Progenitor cell of endocrine pancreas (in vitro differentiated cells): ENCODE results near the gene RNASE7. TPM values are rescaled to one million over a fixed set of nuclear protein-coding genes. Genes with fewer than 3 reads are reported as not detected.
"Not testable (repeated sequence)": the region's sequence is repeated elsewhere in the genome, so short reads cannot be mapped to it uniquely, and the experiment has no call there.

Source experiments
- DNase-seq: peaks from one replicate; pipeline ENCODE4 v3.0.0; 2021; ENCODE audit warnings: low spot score; ENCODE audit not compliant: unreplicated experiment
- H3K27ac Mint-ChIP-seq: 2 replicates; pipeline ENCODE4 v1.8.0; 2021; ENCODE audit warnings: mild to moderate bottlenecking, moderate library complexity, mixed read lengths
- H3K27me3 Mint-ChIP-seq: 2 replicates; pipeline ENCODE4 v1.8.0; 2021; ENCODE audit warnings: mixed read lengths
- H3K36me3 Mint-ChIP-seq: 2 replicates; pipeline ENCODE4 v1.8.0; 2022; ENCODE audit warnings: mixed read lengths; ENCODE audit not compliant: insufficient read depth
- H3K4me1 Mint-ChIP-seq: 2 replicates; pipeline ENCODE4 v1.8.0; 2021; ENCODE audit warnings: low read depth, mixed read lengths
- H3K4me3 Mint-ChIP-seq: 2 replicates; pipeline ENCODE4 v1.8.0; 2021; ENCODE audit warnings: low read depth, mild to moderate bottlenecking, moderate library complexity, mixed read lengths
- H3K9me3 Mint-ChIP-seq: 2 replicates; pipeline ENCODE4 v1.8.0; 2021; ENCODE audit warnings: low read depth, mixed read lengths
- total RNA-seq: library from RNA; stranded (reverse); gene quantifications from 2 replicates; pipeline ENCODE4 v1.2.1, GENCODE V29; 2021
- TF ChIP-seq, protein P1 (sequence below): fragments of 200-600 bp; sonication (generic); IDR thresholded peaks from one replicate; pipeline ENCODE4 v1.5.0; 2021; ENCODE audit warnings: antibody characterized with exemption, mild to moderate bottlenecking; ENCODE audit not compliant: unreplicated experiment

The RNASE7 gene
- total RNA-seq, 1 donor from 2014 or later = not detected

DNA sequence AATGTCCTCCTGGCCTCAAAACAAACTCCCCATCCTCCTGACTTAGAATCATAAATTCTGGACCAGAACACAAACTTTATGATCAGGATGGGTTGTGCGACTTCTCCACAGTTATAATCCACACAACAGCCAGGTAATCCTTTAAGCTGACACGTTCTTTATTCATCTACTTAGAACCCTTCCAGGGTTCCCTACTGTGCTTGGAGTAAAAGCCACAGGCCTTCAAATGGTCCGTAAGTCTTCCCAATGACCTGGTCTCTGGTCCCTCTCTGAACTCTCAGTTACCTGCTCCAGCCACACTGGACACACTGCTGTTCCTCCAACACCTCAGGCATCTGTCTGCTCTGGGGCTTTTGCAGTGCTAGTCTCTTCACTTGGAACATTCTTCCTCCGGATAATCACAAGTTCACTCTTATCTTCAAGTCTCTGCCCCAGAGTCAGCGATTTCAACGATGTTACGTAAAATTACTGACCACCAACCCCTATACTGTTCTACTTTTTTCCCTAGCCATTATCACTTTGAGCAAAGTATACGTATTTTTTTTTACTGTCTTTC, 1.7 kb upstream of the RNASE7 start:
- Mint-ChIP-seq H3K27me3 (peaks cover 20% of the 10 kb centered on the region), H3K4me3 (no peak overlapping the region), H3K9me3 (no peaks in the 10 kb centered on the region), H3K4me1 (peaks cover 20% of the 10 kb centered on the region), H3K36me3 (no peaks in the 10 kb centered on the region), H3K27ac (no peak overlapping the region)
- TF ChIP-seq, protein P1, sequence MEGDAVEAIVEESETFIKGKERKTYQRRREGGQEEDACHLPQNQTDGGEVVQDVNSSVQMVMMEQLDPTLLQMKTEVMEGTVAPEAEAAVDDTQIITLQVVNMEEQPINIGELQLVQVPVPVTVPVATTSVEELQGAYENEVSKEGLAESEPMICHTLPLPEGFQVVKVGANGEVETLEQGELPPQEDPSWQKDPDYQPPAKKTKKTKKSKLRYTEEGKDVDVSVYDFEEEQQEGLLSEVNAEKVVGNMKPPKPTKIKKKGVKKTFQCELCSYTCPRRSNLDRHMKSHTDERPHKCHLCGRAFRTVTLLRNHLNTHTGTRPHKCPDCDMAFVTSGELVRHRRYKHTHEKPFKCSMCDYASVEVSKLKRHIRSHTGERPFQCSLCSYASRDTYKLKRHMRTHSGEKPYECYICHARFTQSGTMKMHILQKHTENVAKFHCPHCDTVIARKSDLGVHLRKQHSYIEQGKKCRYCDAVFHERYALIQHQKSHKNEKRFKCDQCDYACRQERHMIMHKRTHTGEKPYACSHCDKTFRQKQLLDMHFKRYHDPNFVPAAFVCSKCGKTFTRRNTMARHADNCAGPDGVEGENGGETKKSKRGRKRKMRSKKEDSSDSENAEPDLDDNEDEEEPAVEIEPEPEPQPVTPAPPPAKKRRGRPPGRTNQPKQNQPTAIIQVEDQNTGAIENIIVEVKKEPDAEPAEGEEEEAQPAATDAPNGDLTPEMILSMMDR = no peak
- no peak for DNase-seq

DNA sequence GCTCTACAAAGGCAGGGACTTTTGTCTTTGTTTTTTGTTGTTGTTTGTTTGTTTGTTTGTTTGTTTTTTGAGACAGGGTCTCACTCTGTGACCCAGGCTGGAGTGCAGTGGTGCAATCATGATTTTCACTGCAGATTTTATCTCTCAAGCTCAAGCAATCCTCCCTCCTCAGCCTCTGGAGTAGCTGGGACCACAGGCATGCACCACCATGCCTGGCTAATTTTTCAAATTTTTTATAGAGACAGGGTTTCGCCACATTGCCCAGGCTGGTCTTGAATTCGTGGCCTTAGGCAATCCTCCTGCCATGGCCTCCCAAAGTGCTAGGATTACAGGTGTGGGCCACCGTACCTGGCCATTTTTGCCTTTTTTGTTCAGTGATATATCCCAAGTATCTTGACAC, 1.2 kb upstream of the RNASE7 start:
- Mint-ChIP-seq H3K27me3 (peaks cover 20% of the 10 kb centered on the region), H3K4me1 (peaks cover 20% of the 10 kb centered on the region)
- H3K27ac Mint-ChIP-seq, H3K36me3 Mint-ChIP-seq, DNase-seq, H3K4me3 Mint-ChIP-seq, H3K9me3 Mint-ChIP-seq: not testable (repeated sequence)

DNA sequence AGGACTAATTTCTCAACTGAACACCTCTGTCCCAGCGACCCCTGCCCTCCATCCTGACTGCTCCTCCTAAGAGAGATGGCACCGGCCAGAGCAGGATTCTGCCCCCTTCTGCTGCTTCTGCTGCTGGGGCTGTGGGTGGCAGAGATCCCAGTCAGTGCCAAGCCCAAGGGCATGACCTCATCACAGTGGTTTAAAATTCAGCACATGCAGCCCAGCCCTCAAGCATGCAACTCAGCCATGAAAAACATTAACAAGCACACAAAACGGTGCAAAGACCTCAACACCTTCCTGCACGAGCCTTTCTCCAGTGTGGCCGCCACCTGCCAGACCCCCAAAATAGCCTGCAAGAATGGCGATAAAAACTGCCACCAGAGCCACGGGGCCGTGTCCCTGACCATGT, 756 bp downstream of the RNASE7 start:
- Mint-ChIP-seq H3K4me3 (no peak overlapping the region), H3K27me3 (peaks cover 20% of the 10 kb centered on the region), H3K36me3 (no peaks in the 10 kb centered on the region), H3K9me3 (no peaks in the 10 kb centered on the region), H3K4me1 (peaks cover 20% of the 10 kb centered on the region), H3K27ac (no peak overlapping the region)
- TF ChIP-seq, protein P1 = no peak
- no peak for DNase-seq

DNA sequence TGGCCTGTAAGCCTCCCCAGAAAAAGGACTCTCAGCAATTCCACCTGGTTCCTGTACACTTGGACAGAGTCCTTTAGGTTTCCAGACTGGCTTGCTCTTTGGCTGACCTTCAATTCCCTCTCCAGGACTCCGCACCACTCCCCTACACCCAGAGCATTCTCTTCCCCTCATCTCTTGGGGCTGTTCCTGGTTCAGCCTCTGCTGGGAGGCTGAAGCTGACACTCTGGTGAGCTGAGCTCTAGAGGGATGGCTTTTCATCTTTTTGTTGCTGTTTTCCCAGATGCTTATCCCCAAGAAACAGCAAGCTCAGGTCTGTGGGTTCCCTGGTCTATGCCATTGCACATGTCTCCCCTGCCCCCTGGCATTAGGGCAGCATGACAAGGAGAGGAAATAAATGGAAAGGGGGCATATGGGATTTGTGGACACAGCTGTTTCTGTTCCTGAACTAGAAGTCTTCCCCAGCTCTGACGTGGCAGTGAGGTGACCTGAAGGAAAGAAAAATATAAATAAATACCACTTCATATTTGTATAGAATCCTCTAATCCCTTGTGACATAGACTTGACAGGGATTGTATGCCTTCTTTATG, 1.3 kb downstream of the RNASE7 start:
- peaks cover 20% of the 10 kb centered on the region for H3K27me3 Mint-ChIP-seq
- no peaks in the 10 kb centered on the region for H3K36me3 Mint-ChIP-seq
- H3K4me1 Mint-ChIP-seq = peaks cover 17% of the 10 kb centered on the region
- H3K4me3 Mint-ChIP-seq = no peak overlapping the region
- no peaks in the 10 kb centered on the region for H3K9me3 Mint-ChIP-seq
- no peak for DNase-seq
- no peak overlapping the region for H3K27ac Mint-ChIP-seq
- TF ChIP-seq, protein P1 = no peak

DNA sequence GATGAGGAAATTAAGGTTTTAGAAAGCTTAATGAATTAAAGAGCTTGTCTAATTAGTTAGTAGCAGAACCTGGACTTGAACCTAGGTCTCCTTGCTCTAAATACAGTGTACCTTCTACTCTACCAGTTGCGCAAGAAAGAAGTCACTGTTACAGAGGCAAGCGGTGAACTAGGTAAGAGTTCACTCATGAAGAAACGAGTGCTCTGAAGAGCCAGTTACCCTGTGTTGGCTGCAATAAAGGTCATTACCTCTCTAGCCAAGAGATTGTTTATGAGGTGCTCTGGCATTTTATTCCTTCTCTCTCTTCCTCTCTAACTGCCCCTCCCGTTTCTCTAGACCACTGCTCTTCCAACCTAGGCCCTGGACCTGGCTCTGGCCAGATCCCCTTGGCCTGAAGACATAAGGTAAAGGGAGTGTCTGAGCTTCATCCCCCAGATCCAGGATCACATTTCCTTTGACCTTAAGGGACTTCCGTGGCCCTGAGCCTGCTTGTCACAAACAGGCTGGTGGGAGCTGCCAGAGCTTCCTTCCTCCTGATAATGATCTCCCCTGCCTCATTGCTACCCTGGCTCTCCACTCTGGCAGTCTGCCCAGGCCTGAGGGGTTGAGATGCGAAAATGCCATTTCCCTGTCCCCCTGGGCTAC, 1.9 kb downstream of the RNASE7 start:
- Mint-ChIP-seq H3K27ac (no peak overlapping the region), H3K27me3 (peaks cover 20% of the 10 kb centered on the region), H3K36me3 (no peaks in the 10 kb centered on the region), H3K4me3 (no peak overlapping the region), H3K4me1 (peaks cover 14% of the 10 kb centered on the region), H3K9me3 (no peaks in the 10 kb centered on the region)
- TF ChIP-seq, protein P1 = no peak
- no peak for DNase-seq

DNA sequence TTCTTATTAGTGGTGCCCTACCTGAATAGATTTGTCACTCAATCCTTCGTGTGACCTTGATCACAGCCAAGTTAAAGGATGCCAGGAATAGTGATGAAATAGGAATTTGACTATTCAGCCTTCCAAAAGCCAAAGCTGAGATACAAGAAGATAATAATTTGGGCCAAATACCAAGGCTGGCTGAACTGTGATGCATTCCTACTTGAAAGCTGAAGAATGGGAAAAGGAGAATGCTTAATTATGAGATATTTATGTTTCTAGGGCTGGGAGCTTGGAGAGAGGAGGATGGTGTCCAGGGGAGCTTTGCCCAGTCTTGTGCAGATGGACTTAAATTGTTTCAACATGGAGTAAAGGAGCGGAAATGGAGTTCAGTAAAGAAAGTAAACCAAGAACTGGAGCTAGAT, 5.2 kb downstream of the RNASE7 start:
- no peak for DNase-seq
- TF ChIP-seq, protein P1 = no peak

More for the DNA sequence above, 5.2 kb downstream of the RNASE7 start:
- Mint-ChIP-seq H3K36me3 (no peaks in the 10 kb centered on the region), H3K4me1 (peaks cover 5% of the 10 kb centered on the region), H3K27ac (no peak overlapping the region), H3K27me3 (peaks cover 16% of the 10 kb centered on the region), H3K4me3 (no peak overlapping the region), H3K9me3 (no peaks in the 10 kb centered on the region)
